OCI-LY7 (cell line): Measurements from ENCODE around the gene ANKRD39.

ENCODE experiments used
- EZH2phosphoT487 ChIP-seq: fragments of 200-600 bp; sonication (generic); IDR thresholded peaks from 2 replicates; pipeline ENCODE4 v1.6.1; 2018; ENCODE audit warnings: low read depth, borderline replicate concordance, mild to moderate bottlenecking, mixed run types, antibody characterized with exemption, low read length, moderate library complexity, mixed read lengths
- TF ChIP-seq, protein P1 (sequence below): fragments of 200-600 bp; sonication (generic); conservative IDR thresholded peaks from 2 replicates; pipeline ENCODE4 v1.5.1; 2014; ENCODE audit warnings: mild to moderate bottlenecking, antibody characterized with exemption, low read length, moderate library complexity, mixed read lengths

DNA sequence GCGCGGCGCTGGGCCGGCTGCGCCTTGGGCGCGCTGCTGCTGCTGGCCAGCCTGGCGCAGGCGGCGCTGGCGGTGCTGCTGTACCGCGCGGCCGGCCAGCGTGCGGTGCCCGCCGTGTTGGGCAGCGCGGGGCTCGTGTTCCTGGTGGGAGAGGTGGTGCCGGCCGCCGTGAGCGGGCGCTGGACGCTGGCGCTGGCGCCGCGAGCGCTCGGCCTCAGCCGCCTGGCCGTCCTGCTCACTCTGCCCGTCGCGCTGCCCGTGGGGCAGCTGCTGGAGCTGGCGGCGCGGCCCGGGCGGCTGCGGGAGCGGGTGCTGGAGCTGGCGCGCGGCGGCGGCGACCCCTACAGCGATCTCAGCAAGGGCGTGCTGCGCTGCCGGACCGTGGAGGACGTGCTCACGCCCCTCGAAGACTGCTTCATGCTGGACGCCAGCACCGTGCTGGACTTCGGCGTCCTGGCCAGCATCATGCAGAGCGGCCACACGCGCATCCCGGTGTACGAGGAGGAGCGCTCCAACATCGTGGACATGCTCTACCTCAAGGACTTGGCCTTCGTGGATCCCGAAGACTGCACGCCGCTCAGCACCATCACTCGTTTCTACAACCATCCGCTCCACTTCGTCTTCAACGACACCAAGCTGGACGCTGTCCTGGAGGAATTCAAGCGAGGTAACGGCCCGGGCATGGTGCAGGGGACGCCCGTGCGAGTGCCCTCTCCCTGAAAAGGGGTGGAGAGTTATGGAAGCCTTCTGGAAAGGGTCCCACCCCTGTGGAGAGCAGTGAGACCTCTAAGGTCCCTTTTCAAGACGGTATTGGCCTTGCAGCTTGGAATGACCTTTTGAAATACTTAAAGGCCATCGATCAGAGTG lies 40.7 kb downstream of the ANKRD39 start:
- TF ChIP-seq, protein P1, sequence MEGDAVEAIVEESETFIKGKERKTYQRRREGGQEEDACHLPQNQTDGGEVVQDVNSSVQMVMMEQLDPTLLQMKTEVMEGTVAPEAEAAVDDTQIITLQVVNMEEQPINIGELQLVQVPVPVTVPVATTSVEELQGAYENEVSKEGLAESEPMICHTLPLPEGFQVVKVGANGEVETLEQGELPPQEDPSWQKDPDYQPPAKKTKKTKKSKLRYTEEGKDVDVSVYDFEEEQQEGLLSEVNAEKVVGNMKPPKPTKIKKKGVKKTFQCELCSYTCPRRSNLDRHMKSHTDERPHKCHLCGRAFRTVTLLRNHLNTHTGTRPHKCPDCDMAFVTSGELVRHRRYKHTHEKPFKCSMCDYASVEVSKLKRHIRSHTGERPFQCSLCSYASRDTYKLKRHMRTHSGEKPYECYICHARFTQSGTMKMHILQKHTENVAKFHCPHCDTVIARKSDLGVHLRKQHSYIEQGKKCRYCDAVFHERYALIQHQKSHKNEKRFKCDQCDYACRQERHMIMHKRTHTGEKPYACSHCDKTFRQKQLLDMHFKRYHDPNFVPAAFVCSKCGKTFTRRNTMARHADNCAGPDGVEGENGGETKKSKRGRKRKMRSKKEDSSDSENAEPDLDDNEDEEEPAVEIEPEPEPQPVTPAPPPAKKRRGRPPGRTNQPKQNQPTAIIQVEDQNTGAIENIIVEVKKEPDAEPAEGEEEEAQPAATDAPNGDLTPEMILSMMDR, result no peak
- no peak for TF ChIP-seq EZH2phosphoT487
